NCI-H1105 treated with DMSO at 0.1 percent for 48 hours (cell line): ENCODE measurements around the gene HECW1.

Experiments
- DNase-seq: peaks from one replicate; lab custom pipeline; 2025; lab: John Stamatoyannopoulos, UW

The HECW1 gene

DNA sequence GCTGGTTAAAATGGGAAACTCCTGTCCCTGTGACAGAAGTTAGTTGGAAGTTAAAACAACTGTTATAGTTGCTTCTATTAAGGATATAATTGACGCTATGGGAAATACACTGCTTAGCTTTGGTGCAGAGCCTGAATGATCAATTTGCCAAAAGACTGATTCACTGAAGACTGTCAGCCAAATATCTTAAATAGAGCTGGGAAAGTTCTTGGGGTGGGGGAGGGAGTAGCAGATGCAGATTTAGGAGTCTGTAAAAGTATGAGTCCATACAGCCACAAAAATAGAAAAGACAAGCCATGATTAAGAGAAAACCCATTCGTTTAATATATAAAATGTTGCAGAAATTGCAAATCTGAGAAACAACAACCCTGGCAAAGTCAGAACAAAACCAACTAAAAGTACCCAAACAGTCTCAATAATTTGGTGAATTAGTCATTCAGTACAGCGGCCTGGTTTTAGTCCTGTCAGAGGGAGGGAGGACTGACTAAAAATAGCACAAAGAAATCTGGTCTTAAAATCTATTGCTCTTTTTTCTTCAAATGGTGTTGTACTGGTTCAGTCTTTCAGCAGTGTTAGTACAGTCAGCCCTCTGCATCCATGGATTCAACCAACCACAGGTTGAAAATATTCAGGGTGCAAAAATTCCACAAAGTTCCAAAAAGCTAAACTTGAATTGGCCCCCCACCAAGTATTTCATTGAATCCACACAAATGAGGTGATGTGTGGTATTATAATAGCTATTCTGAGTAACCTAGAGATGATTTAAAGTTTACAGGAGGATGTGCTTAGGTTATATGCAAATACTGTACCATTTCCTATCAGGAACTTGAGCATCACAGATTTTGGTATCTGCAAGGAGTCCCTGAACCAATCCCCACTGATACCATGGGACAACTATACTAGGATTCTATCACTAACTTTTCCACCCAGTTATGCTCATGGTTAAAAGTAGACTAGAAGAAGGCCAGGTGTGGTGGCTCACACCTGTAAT is 500.4 kb downstream of the HECW1 start:
- no peak for DNase-seq
